ENCODE data around the gene FGGY.

GRCh38 chr1:59549066-59549837, 252.4 kb downstream of the FGGY start:
- TF ChIP-seq, protein P1, sequence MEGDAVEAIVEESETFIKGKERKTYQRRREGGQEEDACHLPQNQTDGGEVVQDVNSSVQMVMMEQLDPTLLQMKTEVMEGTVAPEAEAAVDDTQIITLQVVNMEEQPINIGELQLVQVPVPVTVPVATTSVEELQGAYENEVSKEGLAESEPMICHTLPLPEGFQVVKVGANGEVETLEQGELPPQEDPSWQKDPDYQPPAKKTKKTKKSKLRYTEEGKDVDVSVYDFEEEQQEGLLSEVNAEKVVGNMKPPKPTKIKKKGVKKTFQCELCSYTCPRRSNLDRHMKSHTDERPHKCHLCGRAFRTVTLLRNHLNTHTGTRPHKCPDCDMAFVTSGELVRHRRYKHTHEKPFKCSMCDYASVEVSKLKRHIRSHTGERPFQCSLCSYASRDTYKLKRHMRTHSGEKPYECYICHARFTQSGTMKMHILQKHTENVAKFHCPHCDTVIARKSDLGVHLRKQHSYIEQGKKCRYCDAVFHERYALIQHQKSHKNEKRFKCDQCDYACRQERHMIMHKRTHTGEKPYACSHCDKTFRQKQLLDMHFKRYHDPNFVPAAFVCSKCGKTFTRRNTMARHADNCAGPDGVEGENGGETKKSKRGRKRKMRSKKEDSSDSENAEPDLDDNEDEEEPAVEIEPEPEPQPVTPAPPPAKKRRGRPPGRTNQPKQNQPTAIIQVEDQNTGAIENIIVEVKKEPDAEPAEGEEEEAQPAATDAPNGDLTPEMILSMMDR (IDR thresholded peaks at IDR 0.05), result no peak
- TF ChIP-seq POLR2A (IDR thresholded peaks at IDR 0.05), result no peak
